Stimulated activated CD4-positive, alpha-beta T cell treated with anti-CD3 and anti-CD28 coated beads, Interleukin-12 subunit alpha, Interleukin-12 subunit beta, amount 100 ng/mL, for 24 hours (primary cell): ENCODE results near the gene NPIPA1.
A peak's percentile ranks its signal among the peaks of the same experiment; 100 is the strongest.
"Not testable (repeated sequence)": the region's sequence is repeated elsewhere in the genome, so short reads cannot be mapped to it uniquely, and the experiment has no call there.

Source experiments
- DNase-seq, 2 experiments: peaks; one replicate each; pipeline ENCODE4 v3.0.0-alpha.2; 2020; ENCODE audit warnings: low read depth in 2 of 2

Gene NPIPA1

GRCh38 chr16:14937143-14937542 is at the start of gene NPIPA1:
Gene NPIPA1 (plus strand): TSS chr16:14937443. CDS start chr16:14937443, 0 bp downstream.
- not testable (repeated sequence) for DNase-seq

GRCh38 chr16:14892111-14892510 is 45.1 kb upstream of the NPIPA1 start:
- DNase-seq = not testable (repeated sequence)

GRCh38 chr16:14895382-14895781 is 41.9 kb upstream of the NPIPA1 start:
- not testable (repeated sequence) for DNase-seq

GRCh38 chr16:14896023-14896422 is 41.2 kb upstream of the NPIPA1 start:
- DNase-seq = not testable (repeated sequence)

- not testable (repeated sequence) for DNase-seq
These were observed 40.1 kb upstream of the NPIPA1 start for GRCh38 chr16:14897006-14897664.

- DNase-seq = not testable (repeated sequence)
These were observed 39.1 kb upstream of the NPIPA1 start for GRCh38 chr16:14898162-14898561.

GRCh38 chr16:14903191-14903957 is 33.9 kb upstream of the NPIPA1 start:
- DNase-seq = not testable (repeated sequence)

- not testable (repeated sequence) for DNase-seq
These were observed 27.5 kb upstream of the NPIPA1 start for GRCh38 chr16:14909744-14910143.

GRCh38 chr16:14910833-14911629 is 26.2 kb upstream of the NPIPA1 start:
- DNase-seq = not testable (repeated sequence)

GRCh38 chr16:14911954-14912353 is 25.3 kb upstream of the NPIPA1 start:
- peak in 1 of 2 experiments; percentile 41 for DNase-seq

GRCh38 chr16:14912588-14912987 is 24.7 kb upstream of the NPIPA1 start:
- not testable (repeated sequence) for DNase-seq

- DNase-seq = not testable (repeated sequence)
These were observed 18.7 kb upstream of the NPIPA1 start for GRCh38 chr16:14918504-14918903.

GRCh38 chr16:14919837-14920600 is 17.2 kb upstream of the NPIPA1 start:
- DNase-seq = not testable (repeated sequence)

GRCh38 chr16:14922285-14922684 is 15.0 kb upstream of the NPIPA1 start:
- DNase-seq = not testable (repeated sequence)

GRCh38 chr16:14922968-14923367 is 14.3 kb upstream of the NPIPA1 start:
- DNase-seq = not testable (repeated sequence)

GRCh38 chr16:14923394-14924088 is 13.7 kb upstream of the NPIPA1 start:
- DNase-seq = not testable (repeated sequence)

- not testable (repeated sequence) for DNase-seq
These were observed 12.9 kb upstream of the NPIPA1 start for GRCh38 chr16:14924359-14924758.

- not testable (repeated sequence) for DNase-seq
These were observed 12.3 kb upstream of the NPIPA1 start for GRCh38 chr16:14924982-14925381.

GRCh38 chr16:14928064-14928714 is 9.1 kb upstream of the NPIPA1 start:
- DNase-seq = not testable (repeated sequence)

- not testable (repeated sequence) for DNase-seq
These were observed 8.1 kb upstream of the NPIPA1 start for GRCh38 chr16:14929176-14929575.
